Stomach (tissue), 19 donors: ENCODE measurements around the gene DCTN2. TPM values are rescaled to one million over a fixed set of nuclear protein-coding genes. Genes with fewer than 3 reads are reported as not detected.

Source experiments
- DNase-seq, 2 donors: peaks; one replicate each; pipeline versions ENCODE4 v3.0.0 to v3.0.0-alpha.2; 2013 to 2019
- H3K27ac ChIP-seq, 5 donors: fragments of 200-600 bp in 4 of 5; sonication (generic) in 4 of 5; one replicate each; pipeline ENCODE4 v1.5.1; 2013 to 2019; ENCODE audit warnings: mild to moderate bottlenecking in 1 of 5, moderate library complexity in 1 of 5
- H3K27me3 ChIP-seq, 3 donors: fragments of 200-600 bp; sonication (generic); one replicate each; pipeline ENCODE4 v1.5.1; 2017 to 2019; ENCODE audit warnings: mixed run types in 1 of 3
- H3K36me3 ChIP-seq, 4 donors: fragments of 200-600 bp; sonication (generic); 1 replicate in 3 of 4; 2 replicates in 1 of 4; pipeline ENCODE4 v1.5.1; 2016 to 2019
- H3K4me1 ChIP-seq, 4 donors: fragments of 200-600 bp; sonication (generic); one replicate each; pipeline ENCODE4 v1.5.1; 2016 to 2019
- H3K4me3 ChIP-seq, 4 donors: fragments of 200-600 bp; sonication (generic) in 3 of 4; one replicate each; pipeline ENCODE4 v1.5.1; 2016 to 2019; ENCODE audit warnings: mild to moderate bottlenecking in 1 of 4
- H3K9me3 ChIP-seq, 4 donors: fragments of 200-600 bp; sonication (generic); one replicate each; pipeline ENCODE4 v1.5.1; 2016 to 2019
- EP300 ChIP-seq: sonication (generic); formaldehyde crosslinking; IDR thresholded peaks from one replicate; pipeline ENCODE4 v1.6.1; 2017; ENCODE audit warnings: antibody characterized with exemption
- POLR2A ChIP-seq, 4 donors: fragments of 450-650 bp; IDR thresholded peaks; one replicate each; pipeline ENCODE4 v1.6.1; 2016; ENCODE audit warnings: antibody characterized with exemption in 4 of 4, control low read depth in 2 of 4, mild to moderate bottlenecking in 1 of 4, moderate library complexity in 1 of 4
- POLR2AphosphoS5 ChIP-seq, 3 donors: sonication (generic); formaldehyde crosslinking; IDR thresholded peaks; one replicate each; pipeline ENCODE4 v1.6.1; 2016; ENCODE audit warnings: antibody characterized with exemption in 3 of 3
- WGBS, 5 donors: extraction: QIAGEN DNeasy Blood & Tissue Kit in 3 of 5; methylation state at CpG; one replicate each; pipeline versions ENCODE4 v1.1.5 to v1.1.7; 2013 to 2018; 5-methylcytosine and 5-hydroxymethylcytosine counted together
- intact Hi-C: fragments of 100-400 bp; cut with DNase I; formaldehyde crosslinking; loops from one replicate; pipeline ENCODE4 v1.15.1; 2023; ENCODE audit warnings: low total_unique reads
- long read RNA-seq, 10 donors: transcript quantifications; one replicate each; lab custom pipeline, GENCODE V29; 2026
- polyA plus RNA-seq, 3 donors: library from polyadenylated mRNA; stranded (reverse); fragments of 200-250 nt; gene quantifications; one replicate each; pipeline ENCODE4 v1.2.3, GENCODE V29; 2013
- total RNA-seq, 5 donors: library from RNA; depleted of rRNA; stranded (reverse); fragments of >200 nt; gene quantifications; one replicate each; pipeline versions ENCODE4 v1.1.0 to v1.2.3, GENCODE V29; 2014 to 2016
- TF ChIP-seq, protein P1 (sequence below), 7 experiments: fragments of 450-650 bp in 4 of 7; fragments of 200-600 bp in 3 of 7; sonication (generic) in 3 of 7; IDR thresholded peaks; one replicate each; pipeline ENCODE4 v1.5.1; 2016 to 2019; ENCODE audit warnings: antibody characterized with exemption in 7 of 7, control low read depth in 2 of 7, mild to moderate bottlenecking in 1 of 7
- donor health status: healthy with polysubstance abuse.
- donor health status: Bipolar disorder and iron deficiency.
- donor health status: healthy.

DCTN2 gene
- 100 to 1,000 TPM in 3 of 5 donors, 10 to 100 TPM in 2; 28.6 to 177 (median 102) TPM for total RNA-seq
- 100 to 1,000 TPM in 2 of 3 donors, 10 to 100 TPM in 1; 90.0 to 168 (median 110) TPM for polyA plus RNA-seq
- long read RNA-seq, donor 1, transcript DCTN2-209 (14 exons, 2,061 nt) = major isoform, 12 of 16 reads
- long read RNA-seq, donor 1, partial matches to known transcripts = 0 of 16 reads
- long read RNA-seq, donor 1, other reads (novel, unspliced or antisense) = 0 of 16 reads
- long read RNA-seq, donor 2, transcript DCTN2-209 (14 exons, 2,061 nt) = major isoform, 14 of 21 reads
- long read RNA-seq, donor 2, partial matches to known transcripts = 0 of 21 reads
- long read RNA-seq, donor 2, other reads (novel, unspliced or antisense) = 5 of 21 reads
- long read RNA-seq, donor 3, transcript DCTN2-209 (14 exons, 2,061 nt) = major isoform, 9 of 11 reads
- long read RNA-seq, donor 3, partial matches to known transcripts = 0 of 11 reads
- long read RNA-seq, donor 3, other reads (novel, unspliced or antisense) = 0 of 11 reads
- long read RNA-seq, donor 4, partial matches to known transcripts = 0 of 3 reads
- long read RNA-seq, donor 4, other reads (novel, unspliced or antisense) = 0 of 3 reads
- long read RNA-seq, donor 5, transcript DCTN2-209 (14 exons, 2,061 nt) = major isoform, 21 of 32 reads
- long read RNA-seq, donor 5, transcript DCTN2-207 (5 exons, 566 nt) = minor isoform, 9 of 32 reads
- long read RNA-seq, donor 5, partial matches to known transcripts = 0 of 32 reads
- long read RNA-seq, donor 5, other reads (novel, unspliced or antisense) = 0 of 32 reads
- long read RNA-seq, donor 6, transcript DCTN2-209 (14 exons, 2,061 nt) = major isoform, 35 of 459 reads
- long read RNA-seq, donor 6, partial matches to known transcripts = 319 of 459 reads
- long read RNA-seq, donor 6, other reads (novel, unspliced or antisense) = 102 of 459 reads
- long read RNA-seq, donor 7, transcript DCTN2-209 (14 exons, 2,061 nt) = major isoform, 22 of 61 reads
- long read RNA-seq, donor 7, transcript DCTN2-207 (5 exons, 566 nt) = minor isoform, 9 of 61 reads
- long read RNA-seq, donor 7, partial matches to known transcripts = 25 of 61 reads
- long read RNA-seq, donor 7, other reads (novel, unspliced or antisense) = 5 of 61 reads
- long read RNA-seq, donor 8, transcript DCTN2-209 (14 exons, 2,061 nt) = major isoform, 13 of 14 reads
- long read RNA-seq, donor 8, partial matches to known transcripts = 0 of 14 reads
- long read RNA-seq, donor 8, other reads (novel, unspliced or antisense) = 0 of 14 reads
- long read RNA-seq, donor 9, transcript DCTN2-207 (5 exons, 566 nt) = minor isoform, 11 of 38 reads
- long read RNA-seq, donor 9, transcript DCTN2-209 (14 exons, 2,061 nt) = major isoform, 18 of 38 reads
- long read RNA-seq, donor 9, partial matches to known transcripts = 8 of 38 reads
- long read RNA-seq, donor 9, other reads (novel, unspliced or antisense) = 0 of 38 reads
- long read RNA-seq, donor 10, transcript DCTN2-209 (14 exons, 2,061 nt) = major isoform, 8 of 15 reads
- long read RNA-seq, donor 10, partial matches to known transcripts = 0 of 15 reads
- long read RNA-seq, donor 10, other reads (novel, unspliced or antisense) = 5 of 15 reads

DNA sequence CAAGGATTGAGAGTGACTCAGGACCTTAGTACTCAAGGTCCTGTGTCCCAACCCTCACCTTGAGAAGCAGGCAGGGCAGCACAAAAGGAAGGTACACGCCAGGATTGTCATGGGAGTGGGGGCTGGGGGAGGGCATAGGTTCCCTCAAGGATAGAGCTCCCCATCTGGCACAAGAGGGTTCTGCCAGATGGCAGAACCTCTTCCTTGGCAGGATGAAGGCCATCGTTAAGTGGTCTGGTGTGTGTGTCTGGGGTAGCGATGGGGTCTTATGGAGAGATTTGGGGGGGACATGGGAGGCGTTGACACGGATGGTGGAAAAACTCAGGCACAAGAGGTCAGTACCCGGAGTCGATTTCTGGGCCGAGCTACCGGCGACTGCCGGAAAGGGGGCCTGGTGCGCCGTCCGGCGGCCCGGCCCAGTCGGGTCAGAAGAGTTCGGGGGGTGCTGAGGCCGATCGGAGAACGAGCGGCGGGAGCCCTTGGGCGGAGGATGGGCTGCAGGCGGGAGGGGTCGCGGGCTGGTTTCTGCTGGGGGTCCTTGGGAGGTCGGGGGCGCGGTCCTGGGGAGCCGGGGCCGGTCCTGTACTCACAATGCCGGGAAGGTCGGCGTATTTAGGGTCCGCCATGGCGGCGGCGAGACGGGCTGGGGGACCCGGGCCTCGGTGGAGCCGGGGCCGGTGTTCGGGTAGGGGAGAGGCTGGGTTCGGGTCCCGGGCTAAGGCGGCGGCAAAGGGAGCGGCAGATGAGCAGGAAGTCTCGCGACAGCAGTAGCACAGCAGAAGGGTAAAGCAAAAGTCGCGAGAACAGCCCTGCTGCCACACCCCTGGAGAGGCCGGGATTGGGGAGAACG lies at the start of gene DCTN2:
Gene DCTN2 (minus strand): TSS at position 755 of the 850 bp plus-strand sequence. CDS start 129 bp downstream, at position 626.
- Histone ChIP-seq H3K4me3 (peak within 1 kb of the TSS; percentile 86 to 100 (median 96)), H3K4me1 (peaks cover 14 to 50% (median 35%) of the 10 kb centered on the region in 4 donors), H3K27me3 (peaks cover 0 to 32% (median 25%) of the 10 kb centered on the region in 3 donors), H3K27ac (peak within 1 kb of the TSS; percentile 93 to 98 (median 96)), H3K36me3 (peaks cover 3 to 13% (median 12%) of the 10 kb centered on the region in 4 donors), H3K9me3 (no peaks in the 10 kb centered on the region)
- DNase-seq = peak; percentile 96 to 99
- WGBS, 5 donors = 0 to 1% (median 1%) methylated on average over 29 to 56 of the region's 56 CpGs
- intact Hi-C loops = no loop called here
- TF ChIP-seq POLR2A (IDR thresholded peaks at IDR 0.05) (peak in 1 of 4 donors; percentile 37), POLR2AphosphoS5 (IDR thresholded peaks at IDR 0.05) (peak in 2 of 3 donors; percentile 73 to 79), EP300 (no peak)
- TF ChIP-seq, protein P1, sequence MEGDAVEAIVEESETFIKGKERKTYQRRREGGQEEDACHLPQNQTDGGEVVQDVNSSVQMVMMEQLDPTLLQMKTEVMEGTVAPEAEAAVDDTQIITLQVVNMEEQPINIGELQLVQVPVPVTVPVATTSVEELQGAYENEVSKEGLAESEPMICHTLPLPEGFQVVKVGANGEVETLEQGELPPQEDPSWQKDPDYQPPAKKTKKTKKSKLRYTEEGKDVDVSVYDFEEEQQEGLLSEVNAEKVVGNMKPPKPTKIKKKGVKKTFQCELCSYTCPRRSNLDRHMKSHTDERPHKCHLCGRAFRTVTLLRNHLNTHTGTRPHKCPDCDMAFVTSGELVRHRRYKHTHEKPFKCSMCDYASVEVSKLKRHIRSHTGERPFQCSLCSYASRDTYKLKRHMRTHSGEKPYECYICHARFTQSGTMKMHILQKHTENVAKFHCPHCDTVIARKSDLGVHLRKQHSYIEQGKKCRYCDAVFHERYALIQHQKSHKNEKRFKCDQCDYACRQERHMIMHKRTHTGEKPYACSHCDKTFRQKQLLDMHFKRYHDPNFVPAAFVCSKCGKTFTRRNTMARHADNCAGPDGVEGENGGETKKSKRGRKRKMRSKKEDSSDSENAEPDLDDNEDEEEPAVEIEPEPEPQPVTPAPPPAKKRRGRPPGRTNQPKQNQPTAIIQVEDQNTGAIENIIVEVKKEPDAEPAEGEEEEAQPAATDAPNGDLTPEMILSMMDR (IDR thresholded peaks at IDR 0.05) = peak in 1 of 7 experiments; percentile 18

DNA sequence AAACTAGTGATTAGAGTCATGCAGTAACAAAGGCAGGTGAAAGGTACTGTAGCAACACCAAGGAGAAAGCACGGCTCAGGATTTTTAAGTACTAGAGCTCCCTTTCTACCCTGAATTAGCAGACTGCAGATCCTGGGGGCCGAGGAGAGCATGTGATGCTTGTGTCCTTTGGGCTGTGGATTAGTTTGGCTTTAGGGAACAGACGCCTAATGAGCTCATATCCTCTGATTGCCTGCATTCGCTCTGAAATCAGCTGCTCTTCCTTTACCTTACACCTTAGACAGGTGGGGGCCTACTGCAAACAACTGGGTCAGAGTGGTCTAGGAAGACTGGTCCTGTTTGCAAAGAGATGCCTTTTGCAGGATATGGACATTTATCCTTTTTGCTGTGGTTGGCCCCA lies 46.2 kb upstream of the DCTN2 start:
- intact Hi-C loops = no loop called here
- Histone ChIP-seq H3K9me3 (no peaks in the 10 kb centered on the region), H3K4me1 (peaks cover 22 to 31% (median 26%) of the 10 kb centered on the region in 4 donors), H3K4me3 (no peak overlapping the region), H3K27ac (peak overlapping the region in 1 of 5 donors; percentile 87), H3K36me3 (peaks cover 12 to 44% (median 41%) of the 10 kb centered on the region in 4 donors), H3K27me3 (no peaks in the 10 kb centered on the region)
- no peak for DNase-seq
- TF ChIP-seq POLR2A (IDR thresholded peaks at IDR 0.05) = no peak
- TF ChIP-seq, protein P1 (IDR thresholded peaks at IDR 0.05) = no peak
- TF ChIP-seq EP300 = no peak
- TF ChIP-seq POLR2AphosphoS5 (IDR thresholded peaks at IDR 0.05) = no peak
- 59 to 88% (median 68%) methylated on average over 4 of the region's 4 CpGs for WGBS, 5 donors

DNA sequence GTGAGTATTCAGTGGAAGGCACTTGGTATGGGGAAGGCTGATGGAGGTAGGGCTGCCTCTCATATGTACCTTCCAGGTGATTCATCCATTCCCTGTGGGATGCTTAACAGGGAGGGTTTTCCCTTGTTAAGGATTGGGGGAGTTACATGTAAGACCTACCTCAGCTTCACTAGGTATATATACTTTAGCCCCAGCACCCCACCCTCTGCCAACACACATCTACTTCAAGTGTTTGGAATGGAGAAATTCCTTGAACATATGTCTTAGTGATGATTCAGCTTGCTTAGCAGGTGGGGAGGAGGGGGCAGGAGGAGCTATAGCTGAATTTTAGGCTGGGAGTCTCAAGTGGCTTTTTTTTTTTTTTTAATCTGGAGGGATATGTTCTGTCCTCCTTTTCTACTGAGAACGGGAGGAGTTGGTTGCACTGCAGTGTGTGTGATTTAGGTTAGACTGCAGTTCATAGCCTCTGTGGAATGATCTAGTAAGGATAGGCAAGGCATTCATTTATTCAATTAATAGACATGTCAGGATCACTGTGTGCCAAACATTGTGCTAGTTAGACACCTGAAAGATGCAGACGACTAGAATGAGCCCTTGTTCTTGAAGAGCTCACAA lies 45.7 kb upstream of the DCTN2 start:
- TF ChIP-seq POLR2A (IDR thresholded peaks at IDR 0.05) (no peak), POLR2AphosphoS5 (IDR thresholded peaks at IDR 0.05) (peak in 1 of 3 donors; percentile 34)
- peak in 1 of 2 donors; percentile 45 for DNase-seq
- Histone ChIP-seq H3K36me3 (peaks cover 8 to 39% (median 36%) of the 10 kb centered on the region in 4 donors), H3K27ac (peak overlapping the region in 2 of 5 donors; percentile 82 to 87), H3K27me3 (peaks cover 0 to 4% (median 0%) of the 10 kb centered on the region in 3 donors), H3K4me1 (peaks cover 22 to 31% (median 26%) of the 10 kb centered on the region in 4 donors), H3K4me3 (peak overlapping the region in 2 of 4 donors; percentile 70 to 84), H3K9me3 (no peaks in the 10 kb centered on the region)
- 45 to 72% (median 49%) methylated on average over 2 of the region's 2 CpGs for WGBS, 5 donors
- intact Hi-C loops = no loop called here
